Astrocyte (in vitro differentiated cells and primary cell): Measurements from ENCODE around the gene TIAM2.

ENCODE experiments used
- EZH2 ChIP-seq: IDR thresholded peaks from 2 replicates; pipeline ENCODE4 v1.6.1; 2012; ENCODE audit warnings: mild to moderate bottlenecking, low read length, inconsistent platforms; ENCODE audit not compliant: insufficient read depth
- TF ChIP-seq, protein P1 (sequence below): IDR thresholded peaks from 2 replicates; pipeline ENCODE4 v1.5.1; 2011; ENCODE audit warnings: low read depth, mild to moderate bottlenecking, inconsistent platforms, low read length, moderate library complexity; ENCODE audit not compliant: insufficient read depth

DNA sequence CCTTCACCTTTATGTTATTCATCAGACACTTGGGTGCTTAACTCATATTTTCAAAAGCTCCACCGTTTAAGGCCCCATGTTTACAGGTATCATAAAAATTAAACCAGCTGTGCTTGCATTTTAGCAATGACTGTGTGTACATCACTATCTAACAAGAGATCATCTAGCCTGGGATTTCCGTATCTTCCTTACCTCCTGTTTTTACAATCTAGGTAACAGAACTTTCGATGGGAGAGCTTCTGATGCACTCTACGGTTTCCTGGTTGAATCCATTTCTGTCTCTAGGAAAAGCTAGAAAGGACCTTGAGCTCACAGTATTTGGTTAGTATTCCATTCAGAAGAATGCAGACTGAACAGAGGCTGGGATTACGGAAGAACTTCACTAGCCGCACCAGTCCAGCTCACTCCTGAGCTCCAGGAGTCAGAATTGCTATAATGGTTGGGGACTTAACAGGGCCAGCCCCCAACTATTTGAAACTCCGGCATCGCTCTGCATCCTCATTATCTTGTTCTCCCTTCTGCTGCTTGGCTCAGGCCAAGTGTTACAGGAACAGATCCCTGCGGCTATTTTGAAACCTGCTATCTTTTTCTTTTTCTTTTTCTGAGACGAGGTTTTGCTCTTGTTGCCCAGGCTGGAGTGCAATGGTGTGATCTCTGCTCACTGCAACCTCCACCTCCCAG lies 255.7 kb downstream of the TIAM2 start:
- TF ChIP-seq, protein P1, sequence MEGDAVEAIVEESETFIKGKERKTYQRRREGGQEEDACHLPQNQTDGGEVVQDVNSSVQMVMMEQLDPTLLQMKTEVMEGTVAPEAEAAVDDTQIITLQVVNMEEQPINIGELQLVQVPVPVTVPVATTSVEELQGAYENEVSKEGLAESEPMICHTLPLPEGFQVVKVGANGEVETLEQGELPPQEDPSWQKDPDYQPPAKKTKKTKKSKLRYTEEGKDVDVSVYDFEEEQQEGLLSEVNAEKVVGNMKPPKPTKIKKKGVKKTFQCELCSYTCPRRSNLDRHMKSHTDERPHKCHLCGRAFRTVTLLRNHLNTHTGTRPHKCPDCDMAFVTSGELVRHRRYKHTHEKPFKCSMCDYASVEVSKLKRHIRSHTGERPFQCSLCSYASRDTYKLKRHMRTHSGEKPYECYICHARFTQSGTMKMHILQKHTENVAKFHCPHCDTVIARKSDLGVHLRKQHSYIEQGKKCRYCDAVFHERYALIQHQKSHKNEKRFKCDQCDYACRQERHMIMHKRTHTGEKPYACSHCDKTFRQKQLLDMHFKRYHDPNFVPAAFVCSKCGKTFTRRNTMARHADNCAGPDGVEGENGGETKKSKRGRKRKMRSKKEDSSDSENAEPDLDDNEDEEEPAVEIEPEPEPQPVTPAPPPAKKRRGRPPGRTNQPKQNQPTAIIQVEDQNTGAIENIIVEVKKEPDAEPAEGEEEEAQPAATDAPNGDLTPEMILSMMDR: no peak
- TF ChIP-seq EZH2: no peak
